ENCODE results near the gene UBE3C.

The UBE3C gene

GRCh38 chr7:157122800-157123495 is 15.8 kb upstream of the UBE3C start:
- H3K27ac ChIP-seq (replicated peaks): no peak overlapping the region
- no peak for DNase-seq (ENCODE audit: low read depth in 1 of 2, low spot score in 1 of 2)
- no peaks in the 10 kb centered on the region for H3K27me3 ChIP-seq (ENCODE audit: insufficient read depth, poor library complexity, severe bottlenecking)
- H3K4me3 ChIP-seq (replicated peaks; ENCODE audit: insufficient read depth, low read length): no peak overlapping the region
- TF ChIP-seq, protein P1, sequence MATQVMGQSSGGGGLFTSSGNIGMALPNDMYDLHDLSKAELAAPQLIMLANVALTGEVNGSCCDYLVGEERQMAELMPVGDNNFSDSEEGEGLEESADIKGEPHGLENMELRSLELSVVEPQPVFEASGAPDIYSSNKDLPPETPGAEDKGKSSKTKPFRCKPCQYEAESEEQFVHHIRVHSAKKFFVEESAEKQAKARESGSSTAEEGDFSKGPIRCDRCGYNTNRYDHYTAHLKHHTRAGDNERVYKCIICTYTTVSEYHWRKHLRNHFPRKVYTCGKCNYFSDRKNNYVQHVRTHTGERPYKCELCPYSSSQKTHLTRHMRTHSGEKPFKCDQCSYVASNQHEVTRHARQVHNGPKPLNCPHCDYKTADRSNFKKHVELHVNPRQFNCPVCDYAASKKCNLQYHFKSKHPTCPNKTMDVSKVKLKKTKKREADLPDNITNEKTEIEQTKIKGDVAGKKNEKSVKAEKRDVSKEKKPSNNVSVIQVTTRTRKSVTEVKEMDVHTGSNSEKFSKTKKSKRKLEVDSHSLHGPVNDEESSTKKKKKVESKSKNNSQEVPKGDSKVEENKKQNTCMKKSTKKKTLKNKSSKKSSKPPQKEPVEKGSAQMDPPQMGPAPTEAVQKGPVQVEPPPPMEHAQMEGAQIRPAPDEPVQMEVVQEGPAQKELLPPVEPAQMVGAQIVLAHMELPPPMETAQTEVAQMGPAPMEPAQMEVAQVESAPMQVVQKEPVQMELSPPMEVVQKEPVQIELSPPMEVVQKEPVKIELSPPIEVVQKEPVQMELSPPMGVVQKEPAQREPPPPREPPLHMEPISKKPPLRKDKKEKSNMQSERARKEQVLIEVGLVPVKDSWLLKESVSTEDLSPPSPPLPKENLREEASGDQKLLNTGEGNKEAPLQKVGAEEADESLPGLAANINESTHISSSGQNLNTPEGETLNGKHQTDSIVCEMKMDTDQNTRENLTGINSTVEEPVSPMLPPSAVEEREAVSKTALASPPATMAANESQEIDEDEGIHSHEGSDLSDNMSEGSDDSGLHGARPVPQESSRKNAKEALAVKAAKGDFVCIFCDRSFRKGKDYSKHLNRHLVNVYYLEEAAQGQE (IDR thresholded peaks at IDR 0.05; ENCODE audit: insufficient replicate concordance, low read depth): no peak
- TF ChIP-seq POLR2AphosphoS5 (IDR thresholded peaks at IDR 0.05; ENCODE audit: low read depth): no peak
- no peak for TF ChIP-seq SPI1 (IDR thresholded peaks at IDR 0.05; ENCODE audit: borderline replicate concordance, low read depth)
- no peak for TF ChIP-seq CTCF (IDR thresholded peaks at IDR 0.05; ENCODE audit: insufficient read depth, low read length)
- TF ChIP-seq GABPA (IDR thresholded peaks at IDR 0.05; ENCODE audit: low read depth): no peak

GRCh38 chr7:157124690-157125089 is 14.0 kb upstream of the UBE3C start:
- H3K4me3 ChIP-seq (replicated peaks; ENCODE audit: insufficient read depth, low read length): no peak overlapping the region
- H3K27me3 ChIP-seq (ENCODE audit: insufficient read depth, poor library complexity, severe bottlenecking): no peaks in the 10 kb centered on the region
- TF ChIP-seq SPI1 (IDR thresholded peaks at IDR 0.05; ENCODE audit: borderline replicate concordance, low read depth): no peak
- no peak for TF ChIP-seq GABPA (IDR thresholded peaks at IDR 0.05; ENCODE audit: low read depth)
- no peak for DNase-seq (ENCODE audit: low read depth in 1 of 2, low spot score in 1 of 2)
- H3K27ac ChIP-seq (replicated peaks): no peak overlapping the region

DNA sequence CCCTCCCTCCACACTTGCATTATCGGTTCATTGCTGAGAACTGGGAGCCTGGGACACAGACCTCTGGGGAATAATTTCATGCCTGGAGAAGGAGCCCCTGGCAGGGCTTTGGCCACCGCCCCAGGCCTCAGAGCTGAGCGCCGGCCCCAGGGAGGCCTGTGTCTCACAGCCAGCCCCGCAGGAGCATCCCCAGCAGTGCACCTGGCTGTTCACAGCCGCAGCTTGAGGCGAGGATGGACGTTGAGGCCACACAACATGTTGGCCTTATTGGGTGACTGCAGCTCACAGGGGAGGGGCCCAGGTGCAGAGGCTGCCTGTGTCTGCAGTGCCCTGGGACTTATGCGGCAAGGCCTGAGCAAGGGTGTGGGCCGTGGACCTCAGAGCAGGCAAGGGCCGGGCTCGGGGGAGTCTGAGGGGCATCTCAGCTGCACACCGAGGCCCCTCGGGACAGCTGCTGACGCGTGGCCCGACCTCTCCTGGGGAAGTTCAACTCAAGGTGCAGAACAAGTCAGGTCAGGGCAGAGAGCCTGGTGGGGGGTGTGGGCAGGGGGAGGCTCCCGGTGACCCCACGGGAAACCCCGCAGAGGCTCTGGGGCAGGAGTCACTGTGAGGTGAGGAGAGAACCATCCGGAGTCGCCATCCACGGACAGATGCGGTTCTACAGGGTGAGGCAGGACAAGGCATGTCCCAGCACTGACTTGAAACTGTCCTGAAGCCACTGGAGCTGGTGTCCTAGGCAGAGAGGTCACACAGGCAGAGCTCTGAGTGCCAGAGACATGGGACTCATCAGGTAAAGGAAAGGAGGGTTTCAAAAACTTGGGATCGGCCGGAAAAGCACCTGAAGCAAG is 13.1 kb upstream of the UBE3C start:
- TF ChIP-seq GABPA (IDR thresholded peaks at IDR 0.05; ENCODE audit: low read depth): no peak
- no peak overlapping the region for H3K27ac ChIP-seq (replicated peaks)
- DNase-seq (ENCODE audit: low read depth in 1 of 2, low spot score in 1 of 2): no peak

DNA sequence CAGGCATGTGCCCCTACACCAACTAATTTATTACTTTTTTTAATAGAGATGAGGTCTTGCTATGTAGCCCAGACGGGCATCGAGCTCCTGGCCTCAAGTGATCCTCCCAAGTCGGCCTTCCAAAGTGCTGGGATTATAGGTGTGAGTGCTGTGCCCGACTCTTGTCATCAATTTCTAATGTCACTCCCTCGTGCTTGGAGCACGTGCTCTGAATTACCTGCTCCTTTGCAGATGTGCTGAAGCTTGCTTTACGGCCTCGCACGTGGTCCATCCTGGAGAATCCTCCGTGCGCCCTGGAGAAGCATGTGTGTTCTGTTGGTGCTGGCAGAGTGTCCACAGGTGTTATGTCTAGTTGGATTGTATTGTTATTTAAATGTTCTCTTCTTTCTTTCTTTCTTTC is 11.8 kb upstream of the UBE3C start:
- no peak overlapping the region for H3K4me3 ChIP-seq (replicated peaks; ENCODE audit: insufficient read depth, low read length)
- TF ChIP-seq, protein P1 (IDR thresholded peaks at IDR 0.05; ENCODE audit: insufficient replicate concordance, low read depth): no peak
- TF ChIP-seq GABPA (IDR thresholded peaks at IDR 0.05; ENCODE audit: low read depth) (no peak), SPI1 (IDR thresholded peaks at IDR 0.05; ENCODE audit: borderline replicate concordance, low read depth) (no peak), CTCF (IDR thresholded peaks at IDR 0.05; ENCODE audit: insufficient read depth, low read length) (no peak), POLR2AphosphoS5 (IDR thresholded peaks at IDR 0.05; ENCODE audit: low read depth) (no peak)
- H3K27ac ChIP-seq (replicated peaks): no peak overlapping the region
- no peak for DNase-seq (ENCODE audit: low read depth in 1 of 2, low spot score in 1 of 2)
- H3K27me3 ChIP-seq (ENCODE audit: insufficient read depth, poor library complexity, severe bottlenecking): no peaks in the 10 kb centered on the region

More for the DNA sequence above, 13.1 kb upstream of the UBE3C start:
- H3K27me3 ChIP-seq (ENCODE audit: insufficient read depth, poor library complexity, severe bottlenecking): no peaks in the 10 kb centered on the region
- no peak overlapping the region for H3K4me3 ChIP-seq (replicated peaks; ENCODE audit: insufficient read depth, low read length)
